H1 (cell line): ENCODE measurements around the gene PPA1. TPM values are rescaled to one million over a fixed set of nuclear protein-coding genes. Genes with fewer than 3 reads are reported as not detected.

ENCODE experiments used
- BRCA1 ChIP-seq: IDR thresholded peaks from 2 replicates; pipeline ENCODE4 v1.6.1; 2012; ENCODE audit warnings: low read depth, low read length, improper control_type of control experiment
- CEBPB ChIP-seq: IDR thresholded peaks from 2 replicates; pipeline ENCODE4 v1.6.1; 2012; ENCODE audit warnings: low read depth, low read length
- GTF2F1 ChIP-seq: IDR thresholded peaks from 2 replicates; pipeline ENCODE4 v1.6.1; 2012; ENCODE audit warnings: low read depth, low read length, improper control_type of control experiment, borderline replicate concordance
- HDAC2 ChIP-seq, 2 experiments: fragments of 300-600 bp in 1 of 2; sonication (generic) in 1 of 2; IDR thresholded peaks; 2 replicates each; pipeline ENCODE4 v1.6.1; 2011 to 2012; ENCODE audit warnings: low read depth in 2 of 2, low read length in 2 of 2, mild to moderate bottlenecking in 2 of 2, moderate library complexity in 2 of 2, borderline replicate concordance in 1 of 2, inconsistent platforms in 1 of 2
- JUN ChIP-seq: IDR thresholded peaks from 2 replicates; pipeline ENCODE4 v1.6.1; 2011; ENCODE audit warnings: low read depth, mild to moderate bottlenecking, improper control_type of control experiment, low read length
- KDM4A ChIP-seq: IDR thresholded peaks from one replicate; pipeline ENCODE4 v1.7.1; 2012; ENCODE audit warnings: low read depth, mild to moderate bottlenecking, moderate library complexity, low read length, inconsistent platforms; ENCODE audit not compliant: severe bottlenecking
- MAX ChIP-seq: IDR thresholded peaks from 2 replicates; pipeline ENCODE4 v1.6.1; 2012; ENCODE audit warnings: inconsistent platforms
- NANOG ChIP-seq: IDR thresholded peaks from 2 replicates; pipeline ENCODE4 v1.6.1; 2011; ENCODE audit warnings: low read length, low read depth, mild to moderate bottlenecking, inconsistent platforms; ENCODE audit not compliant: insufficient read depth, poor library complexity, severe bottlenecking
- NRF1 ChIP-seq: IDR thresholded peaks from 2 replicates; pipeline ENCODE4 v1.6.1; 2011; ENCODE audit warnings: mild to moderate bottlenecking, low read depth, low read length, improper control_type of control experiment
- POLR2A ChIP-seq, 2 experiments: IDR thresholded peaks; 1 replicate in 1 of 2; 2 replicates in 1 of 2; pipeline ENCODE4 v1.6.1; 2011; ENCODE audit warnings: low read depth in 2 of 2, low read length in 2 of 2, mild to moderate bottlenecking in 2 of 2; ENCODE audit errors: control extremely low read depth in 1 of 2
- POLR2AphosphoS5 ChIP-seq: IDR thresholded peaks from 2 replicates; pipeline ENCODE4 v1.6.1; 2011; ENCODE audit warnings: low read depth, low read length
- SAP30 ChIP-seq: fragments of 300-600 bp; sonication (generic); IDR thresholded peaks from 2 replicates; pipeline ENCODE4 v1.7.1; 2012; ENCODE audit warnings: low read length, moderate library complexity, mild to moderate bottlenecking, inconsistent platforms; ENCODE audit not compliant: insufficient read depth, insufficient replicate concordance
- SIRT6 ChIP-seq: IDR thresholded peaks from one replicate; pipeline ENCODE4 v1.7.1; 2012; ENCODE audit warnings: low read length, inconsistent platforms
- SIX5 ChIP-seq: IDR thresholded peaks from 2 replicates; pipeline ENCODE4 v1.6.1; 2011; ENCODE audit warnings: mild to moderate bottlenecking, low read depth, low read length
- SRF ChIP-seq: IDR thresholded peaks from 2 replicates; pipeline ENCODE4 v1.6.1; 2011; ENCODE audit warnings: mild to moderate bottlenecking, low read depth, low read length, moderate library complexity
- SUZ12 ChIP-seq: fragments of 200-600 bp; sonication (generic); IDR thresholded peaks from 2 replicates; pipeline ENCODE4 v1.6.1; 2012; ENCODE audit warnings: mild to moderate bottlenecking, inconsistent platforms, low read length, moderate library complexity, mixed read lengths
- TAF1 ChIP-seq: IDR thresholded peaks from 2 replicates; pipeline ENCODE4 v1.6.1; 2011; ENCODE audit warnings: mild to moderate bottlenecking, low read depth, low read length
- TEAD4 ChIP-seq: IDR thresholded peaks from 2 replicates; pipeline ENCODE4 v1.6.1; 2012; ENCODE audit warnings: low read depth, low read length, inconsistent platforms, mixed read lengths
- USF2 ChIP-seq: IDR thresholded peaks from 2 replicates; pipeline ENCODE4 v1.6.1; 2011; ENCODE audit warnings: low read length, improper control_type of control experiment
- YY1 ChIP-seq: IDR thresholded peaks from 2 replicates; pipeline ENCODE4 v1.6.1; 2011; ENCODE audit warnings: low read depth, mild to moderate bottlenecking, low read length
- ZNF274 ChIP-seq: IDR thresholded peaks from 2 replicates; pipeline ENCODE4 v1.7.0; 2012; ENCODE audit warnings: low read length, borderline replicate concordance; ENCODE audit errors: extremely low read depth
- polyA plus RNA-seq, 7 experiments: library from polyadenylated mRNA; depleted of rRNA in 3 of 7; stranded (reverse) in 5 of 7; unstranded in 2 of 7; fragments of >200 nt in 5 of 7; fragments of 200-250 nt in 2 of 7; gene quantifications; 1 replicate in 5 of 7; 2 replicates in 1 of 7; 4 replicates in 1 of 7; pipeline versions ENCODE4 v1.2.1 to v1.2.3, GENCODE V29; 2011 to 2013; ENCODE audit warnings: missing spikeins in 2 of 7, mixed read lengths in 2 of 7
- total RNA-seq: library from RNA; stranded (reverse); fragmentation: NEBNext Ultra II Directional; extraction: Animal tissue kit (Norgen Biotek cat#: 25700); gene quantifications from 2 replicates; pipeline ENCODE4 v1.2.1, GENCODE V29; 2021
- TF ChIP-seq, protein P1 (sequence below): IDR thresholded peaks from 2 replicates; pipeline ENCODE4 v1.6.1; 2012; ENCODE audit warnings: inconsistent platforms

The PPA1 gene
- total and polyA plus RNA-seq, 2 of the 8 experiments (the other 6 are each of a cell fraction or from before 2014, with no cell fraction given) = 77.0 to 191 TPM

DNA sequence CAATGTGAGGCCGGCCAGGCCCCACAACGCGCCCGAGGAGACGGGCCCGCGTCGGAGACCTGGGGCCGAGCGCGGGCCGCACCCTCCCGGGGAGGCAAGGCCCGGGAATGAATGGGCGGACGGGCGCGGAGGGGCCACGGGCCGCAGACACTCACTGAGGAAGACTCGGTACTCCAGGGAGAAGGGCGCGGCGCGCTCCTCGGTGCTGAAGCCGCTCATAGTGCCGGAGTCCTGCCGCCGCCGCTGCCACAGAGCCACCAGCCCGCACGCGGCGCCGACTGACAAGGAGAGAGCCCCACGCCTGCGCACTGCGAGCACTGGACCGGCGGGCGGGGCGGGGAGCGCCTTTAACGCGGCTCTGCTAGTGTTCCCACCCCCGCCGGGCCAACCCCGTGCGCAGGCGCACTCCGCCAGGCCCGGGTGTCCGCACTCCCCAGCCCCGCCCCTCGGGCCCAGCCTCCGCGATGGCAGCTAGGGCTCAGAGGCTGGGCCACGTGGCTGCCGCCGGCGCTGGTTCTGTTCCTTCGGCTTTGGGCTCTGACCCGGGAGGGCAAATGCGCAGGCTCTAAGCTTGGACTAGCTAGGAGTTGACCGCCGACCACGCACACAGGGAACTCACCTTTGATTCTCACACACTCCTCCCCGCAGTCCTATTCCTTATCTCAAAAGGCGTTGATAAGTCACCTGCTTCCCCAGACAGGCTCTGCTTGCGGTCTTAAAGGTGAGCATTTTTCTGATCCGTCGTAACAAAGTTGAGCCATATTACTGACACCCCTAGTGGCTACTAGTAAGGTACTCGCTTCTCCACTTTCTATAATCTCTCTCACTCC is at the start of gene PPA1 (continued):
- TF ChIP-seq YY1 (peak; percentile 66; the same call in 1 of the 2 replicates), POLR2A (IDR thresholded peaks at IDR 0.05; ENCODE audit: control extremely low read depth in 1 of 2, low read depth in 2 of 2, low read length in 2 of 2) (peak; percentile 58 to 80), TEAD4 (no peak), BRCA1 (no peak), JUN (no peak), SIX5 (no peak), GTF2F1 (no peak; the same call in 1 of the 2 replicates), KDM4A (peak; percentile 68), SIRT6 (no peak), SRF (no peak), CEBPB (no peak), SUZ12 (0 out of 2 replicates have a peak, but pooled peaks have one; percentile 1), ZNF274 (no peak), NRF1 (peak; percentile 91), TAF1 (peak; percentile 83), MAX (peak; percentile 98), SAP30 (peak; percentile 76), POLR2AphosphoS5 (peak; percentile 63; the same call in 1 of the 2 replicates), NANOG (no peak), USF2 (peak; percentile 63), HDAC2 (IDR thresholded peaks at IDR 0.05; ENCODE audit: borderline replicate concordance in 1 of 2, low read depth in 2 of 2, low read length in 2 of 2) (peak in 1 of 2 experiments; percentile 45; a peak in 1 of 4 replicates)
- TF ChIP-seq, protein P1, sequence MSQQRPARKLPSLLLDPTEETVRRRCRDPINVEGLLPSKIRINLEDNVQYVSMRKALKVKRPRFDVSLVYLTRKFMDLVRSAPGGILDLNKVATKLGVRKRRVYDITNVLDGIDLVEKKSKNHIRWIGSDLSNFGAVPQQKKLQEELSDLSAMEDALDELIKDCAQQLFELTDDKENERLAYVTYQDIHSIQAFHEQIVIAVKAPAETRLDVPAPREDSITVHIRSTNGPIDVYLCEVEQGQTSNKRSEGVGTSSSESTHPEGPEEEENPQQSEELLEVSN = peak; percentile 69
